HCT116 (cell line): ENCODE results near the gene NEK3. TPM values are rescaled to one million over a fixed set of nuclear protein-coding genes. Genes with fewer than 3 reads are reported as not detected.

ENCODE experiments used
- ATAC-seq: fragments of 200-7000 bp; cut with Tn5 transposase; 2 replicates; pipeline ENCODE4 v1.9.1; 2020; ENCODE audit warnings: mild to moderate bottlenecking, moderate library complexity
- BruUV-seq: library from RNA; stranded (reverse); fragments of 400-500 nt; replicated peaks from 2 replicates; lab custom pipeline; 2021; lab: Mats Ljungman, UMichigan
- CTCF ChIA-PET: fragments of 300-600 bp; sonication (Branson Sonifier 250); formaldehyde crosslinking; loops from one replicate; lab custom pipeline; 2021; ENCODE audit warnings: antibody characterized with exemption; lab: Charles Lee
- POLR2A ChIA-PET: fragments of 300-600, 350-600 bp; sonication (Branson Sonifier 250); formaldehyde crosslinking; loops from one replicate; lab custom pipeline; 2021; ENCODE audit warnings: antibody characterized with exemption; lab: Charles Lee
- RAD21 ChIA-PET, 2 experiments: fragments of 300-600 bp; sonication (Branson Sonifier 250); formaldehyde crosslinking; loops; one replicate each; lab custom pipeline; 2023; ENCODE audit warnings: low total read pairs in 2 of 2; ENCODE audit not compliant: uncharacterized antibody in 2 of 2, unreplicated experiment in 2 of 2, low non-redundant PET in 1 of 2; lab: Charles Lee
- DNase-seq: peaks from one replicate; pipeline ENCODE4 v3.0.0-alpha.2; 2010; ENCODE audit warnings: low read depth, low spot score
- H2AFZ ChIP-seq: fragments of 200-600 bp; shearing (Covaris generic), sonication (generic); 2 replicates; pipeline ENCODE4 v1.6.1; 2017; ENCODE audit warnings: low read depth, mixed run types, mixed read lengths, antibody characterized with exemption, low read length; ENCODE audit not compliant: poor library complexity, severe bottlenecking
- H3K27ac ChIP-seq: 2 replicates; pipeline ENCODE4 v1.5.1; 2012; ENCODE audit warnings: low read depth, low read length
- H3K27me3 ChIP-seq: fragments of 200-600 bp; sonication (generic); 2 replicates; pipeline ENCODE4 v1.6.1; 2016; ENCODE audit warnings: mixed run types, low read length, mixed read lengths; ENCODE audit not compliant: insufficient read depth
- H3K36me3 ChIP-seq, 2 experiments: fragments of 200-500 bp in 1 of 2; fragments of 200-600 bp in 1 of 2; sonication (Bioruptor generic) in 1 of 2; sonication (generic) in 1 of 2; 2 replicates each; pipeline versions ENCODE4 v1.5.1 to v1.6.1; 2014 to 2016; ENCODE audit warnings: low read length in 2 of 2, inconsistent platforms in 1 of 2, mixed read lengths in 1 of 2, mixed run types in 1 of 2; ENCODE audit not compliant: insufficient read depth in 2 of 2, control insufficient read depth in 1 of 2
- H3K4me1 ChIP-seq, 2 experiments: fragments of 200-600 bp in 1 of 2; sonication (generic) in 1 of 2; 2 replicates each; pipeline versions ENCODE4 v1.5.1 to v1.6.1; 2012 to 2017; ENCODE audit warnings: low read length in 2 of 2, inconsistent platforms in 1 of 2, mild to moderate bottlenecking in 1 of 2, mixed read lengths in 1 of 2, mixed run types in 1 of 2, moderate library complexity in 1 of 2; ENCODE audit not compliant: insufficient read depth in 2 of 2, control insufficient read depth in 1 of 2
- H3K4me2 ChIP-seq: fragments of 200-600 bp; sonication (generic); 2 replicates; pipeline ENCODE4 v1.6.1; 2017; ENCODE audit warnings: mixed run types, low read length, mixed read lengths
- H3K4me3 ChIP-seq, 2 experiments: fragments of 200-600 bp in 1 of 2; sonication (generic) in 1 of 2; replicated peaks in 1 of 2; 2 replicates each; pipeline ENCODE4 v1.5.1; 2011 to 2016; ENCODE audit warnings: low read length in 2 of 2, control low read depth in 1 of 2, low read depth in 1 of 2, mild to moderate bottlenecking in 1 of 2, mixed read lengths in 1 of 2, mixed run types in 1 of 2
- H3K79me2 ChIP-seq: fragments of 200-600 bp; sonication (generic); 2 replicates; pipeline ENCODE4 v1.6.1; 2017; ENCODE audit warnings: mild to moderate bottlenecking, mixed run types, low read length, moderate library complexity, mixed read lengths; ENCODE audit not compliant: insufficient read depth
- H3K9ac ChIP-seq: fragments of 200-600 bp; sonication (generic); 2 replicates; pipeline ENCODE4 v1.6.1; 2016; ENCODE audit warnings: low read length, mixed read lengths
- H3K9me2 ChIP-seq: fragments of 200-600 bp; sonication (generic), shearing (Covaris generic); 2 replicates; pipeline ENCODE4 v1.6.1; 2017; ENCODE audit warnings: mixed run types, mild to moderate bottlenecking, moderate library complexity; ENCODE audit not compliant: insufficient read depth
- H3K9me3 ChIP-seq, 2 experiments: fragments of 200-500 bp in 1 of 2; fragments of 200-600 bp in 1 of 2; sonication (Bioruptor generic) in 1 of 2; sonication (generic) in 1 of 2; 2 replicates each; pipeline ENCODE4 v1.6.1; 2014 to 2017; ENCODE audit warnings: low read length in 2 of 2, mixed read lengths in 2 of 2, inconsistent platforms in 1 of 2, low read depth in 1 of 2, mild to moderate bottlenecking in 1 of 2, mixed run types in 1 of 2, moderate library complexity in 1 of 2; ENCODE audit not compliant: control insufficient read depth in 1 of 2, insufficient read depth in 1 of 2
- H4K20me1 ChIP-seq: fragments of 200-600 bp; sonication (generic), shearing (Covaris generic); 2 replicates; pipeline ENCODE4 v1.6.1; 2017; ENCODE audit warnings: mixed run types, mild to moderate bottlenecking, moderate library complexity; ENCODE audit not compliant: insufficient read depth
- ATF3 ChIP-seq: IDR thresholded peaks from 2 replicates; pipeline ENCODE4 v1.6.1; 2012
- ELF1 ChIP-seq: IDR thresholded peaks from 2 replicates; pipeline ENCODE4 v1.6.1; 2012; ENCODE audit warnings: low read depth, borderline replicate concordance
- EZH2 ChIP-seq: fragments of 200-600 bp; sonication (generic); IDR thresholded peaks from 2 replicates; pipeline ENCODE4 v1.6.1; 2017; ENCODE audit warnings: antibody characterized with exemption, mixed run types
- JUND ChIP-seq: IDR thresholded peaks from 2 replicates; pipeline ENCODE4 v1.6.1; 2012
- POLR2A ChIP-seq: IDR thresholded peaks from 2 replicates; pipeline ENCODE4 v1.7.0; 2011; ENCODE audit warnings: borderline replicate concordance; ENCODE audit not compliant: insufficient read depth, insufficient read length; ENCODE audit errors: extremely low read depth
- RAD21 ChIP-seq: IDR thresholded peaks from 2 replicates; pipeline ENCODE4 v1.6.1; 2012; ENCODE audit warnings: low read depth, mild to moderate bottlenecking
- REST ChIP-seq: IDR thresholded peaks from 2 replicates; pipeline ENCODE4 v1.6.1; 2012; ENCODE audit warnings: low read depth
- SIN3A ChIP-seq: IDR thresholded peaks from 2 replicates; pipeline ENCODE4 v1.6.1; 2012; ENCODE audit warnings: low read depth
- ZFX ChIP-seq: fragments of 450-650 bp; IDR thresholded peaks from 2 replicates; pipeline ENCODE4 v1.6.1; 2017
- intact Hi-C: fragments of 100-400 bp; cut with micrococcal nuclease; formaldehyde crosslinking; loops from 2 replicates; pipeline ENCODE4 v1.10.0; 2022
- total RNA-seq: library from RNA; stranded (reverse); gene quantifications from one replicate; pipeline ENCODE4 v1.2.1, GENCODE V29; 2021; ENCODE audit not compliant: unreplicated experiment

Gene NEK3
- total RNA-seq, 1 experiment from 2014 or later: 15.7 TPM

- intact Hi-C loops: loop anchor here (10.0 kb wide), 1 partner anchor 300 kb away; the partner anchor contains the start of genes CKAP2 and VPS36
- Histone ChIP-seq H3K9me2 (no peaks in the 10 kb centered on the region), H3K27ac (no peak overlapping the region), H2AFZ (no peak overlapping the region), H3K4me2 (no peak overlapping the region), H3K27me3 (no peaks in the 10 kb centered on the region), H3K79me2 (no peaks in the 10 kb centered on the region), H3K9me3 (0 out of 4 replicates have a peak, but pooled peaks cover 0 to 4% of the 10 kb centered on the region in 2 experiments), H3K4me1 (peaks cover 3 to 15% of the 10 kb centered on the region in 2 experiments; a peak in 3 of 4 replicates), H3K9ac (no peak overlapping the region), H3K36me3 (no peaks in the 10 kb centered on the region; a peak in 1 of 4 replicates), H3K4me3 (no peak overlapping the region), H4K20me1 (no peaks in the 10 kb centered on the region)
- ATAC-seq (no peak), DNase-seq (no peak)
- ChIA-PET RAD21 (interaction anchor here in 1 of 2 experiments (0.6 kb wide), 1 partner anchor 167 kb away, joined by 3 read pairs; no protein-coding TSS in a partner anchor), POLR2A (no interaction called here), CTCF (no interaction called here)
- TF ChIP-seq ATF3 (no peak), POLR2A (no peak), EZH2 (no peak), REST (no peak), JUND (no peak), SIN3A (no peak), ZFX (no peak), RAD21 (no peak), ELF1 (no peak)
- BruUV-seq: no TSS peak
Observed at GRCh38 chr13:52155177-52155576, 4.2 kb downstream of the NEK3 start.
